GM12874 (cell line): ENCODE results near the gene SHC4.

ENCODE experiments used
- TF ChIP-seq, protein P1 (sequence below): IDR thresholded peaks from 2 replicates; pipeline ENCODE4 v1.5.1; 2011; ENCODE audit warnings: low read depth, mild to moderate bottlenecking, control low read depth, low read length, moderate library complexity; ENCODE audit not compliant: insufficient read depth

SHC4 gene

GRCh38 chr15:48946840-48947187 lies 16.9 kb downstream of the SHC4 start:
- TF ChIP-seq, protein P1, sequence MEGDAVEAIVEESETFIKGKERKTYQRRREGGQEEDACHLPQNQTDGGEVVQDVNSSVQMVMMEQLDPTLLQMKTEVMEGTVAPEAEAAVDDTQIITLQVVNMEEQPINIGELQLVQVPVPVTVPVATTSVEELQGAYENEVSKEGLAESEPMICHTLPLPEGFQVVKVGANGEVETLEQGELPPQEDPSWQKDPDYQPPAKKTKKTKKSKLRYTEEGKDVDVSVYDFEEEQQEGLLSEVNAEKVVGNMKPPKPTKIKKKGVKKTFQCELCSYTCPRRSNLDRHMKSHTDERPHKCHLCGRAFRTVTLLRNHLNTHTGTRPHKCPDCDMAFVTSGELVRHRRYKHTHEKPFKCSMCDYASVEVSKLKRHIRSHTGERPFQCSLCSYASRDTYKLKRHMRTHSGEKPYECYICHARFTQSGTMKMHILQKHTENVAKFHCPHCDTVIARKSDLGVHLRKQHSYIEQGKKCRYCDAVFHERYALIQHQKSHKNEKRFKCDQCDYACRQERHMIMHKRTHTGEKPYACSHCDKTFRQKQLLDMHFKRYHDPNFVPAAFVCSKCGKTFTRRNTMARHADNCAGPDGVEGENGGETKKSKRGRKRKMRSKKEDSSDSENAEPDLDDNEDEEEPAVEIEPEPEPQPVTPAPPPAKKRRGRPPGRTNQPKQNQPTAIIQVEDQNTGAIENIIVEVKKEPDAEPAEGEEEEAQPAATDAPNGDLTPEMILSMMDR = no peak

DNA sequence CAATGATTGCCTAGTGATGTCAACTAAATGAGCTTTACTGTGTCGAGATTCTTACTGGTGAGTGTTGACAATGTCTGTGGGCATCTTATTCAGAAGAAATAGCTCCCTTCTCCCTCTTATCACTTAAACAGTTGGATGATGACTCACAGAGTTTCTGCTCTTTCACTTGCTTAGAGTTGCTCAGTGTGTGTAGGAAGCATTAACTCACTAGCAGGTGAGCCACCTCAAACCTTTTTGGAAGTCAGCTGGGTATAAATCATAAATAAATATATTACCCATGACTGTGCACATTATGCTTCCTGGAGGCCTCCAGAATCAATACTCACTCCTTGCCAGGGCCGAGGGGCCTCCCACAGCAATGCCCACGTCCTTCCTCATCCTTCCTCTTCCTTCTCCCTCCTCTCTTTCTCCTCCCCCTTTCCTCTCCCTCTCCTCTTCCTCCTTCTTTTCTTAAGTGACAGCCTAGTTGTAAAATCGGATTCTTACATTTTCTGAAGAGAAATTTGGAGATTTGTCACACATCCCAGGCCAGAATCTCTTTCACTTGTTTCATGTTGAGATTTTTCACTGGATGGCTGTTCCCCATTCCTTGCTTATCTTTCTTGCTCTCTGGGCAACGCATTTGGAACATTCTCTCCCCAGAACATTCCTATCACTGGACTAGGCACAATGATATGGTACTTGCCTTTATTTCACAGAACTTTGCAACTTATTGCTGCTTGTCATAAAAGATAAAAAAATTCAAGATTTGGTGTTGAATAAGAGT lies 17.5 kb downstream of the SHC4 start:
- TF ChIP-seq, protein P1 = no peak

DNA sequence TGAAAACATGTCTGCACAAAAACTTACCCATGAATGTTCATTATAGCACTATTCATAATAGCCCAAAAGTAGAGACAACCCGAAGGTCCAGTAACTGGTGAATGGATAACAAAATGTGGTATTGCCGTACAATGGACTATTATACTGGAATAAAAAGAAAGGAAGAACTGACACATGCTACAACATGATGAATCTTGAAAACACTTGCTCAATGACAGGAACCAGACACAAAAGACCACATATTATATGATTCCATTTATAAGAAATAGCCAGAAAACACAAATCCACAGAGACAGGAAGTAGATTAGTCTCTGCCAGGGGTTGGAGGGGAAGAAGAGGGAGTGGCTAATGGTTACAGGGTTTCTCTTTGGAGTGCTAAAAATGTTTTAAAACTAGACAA lies 18.3 kb downstream of the SHC4 start:
- TF ChIP-seq, protein P1 = no peak

GRCh38 chr15:48941904-48942303 lies 21.8 kb downstream of the SHC4 start:
- TF ChIP-seq, protein P1 = no peak

- TF ChIP-seq, protein P1 = no peak
These were observed 23.2 kb downstream of the SHC4 start for GRCh38 chr15:48940508-48940907.

GRCh38 chr15:48939648-48940047 lies 24.1 kb downstream of the SHC4 start:
- TF ChIP-seq, protein P1 = no peak

- TF ChIP-seq, protein P1 = no peak
These were observed 25.8 kb downstream of the SHC4 start for GRCh38 chr15:48937886-48938285.
